GM12891 (cell line): Measurements from ENCODE around the gene FOXL2NB.

Experiments used
- POLR2A ChIP-seq: IDR thresholded peaks from 2 replicates; pipeline ENCODE4 v1.6.1; 2011; ENCODE audit warnings: low read depth, low read length, control low read depth
- POLR2AphosphoS5 ChIP-seq: IDR thresholded peaks from 2 replicates; pipeline ENCODE4 v1.6.1; 2011; ENCODE audit warnings: low read depth, low read length, control low read depth
- POU2F2 ChIP-seq: IDR thresholded peaks from 2 replicates; pipeline ENCODE4 v1.6.1; 2011; ENCODE audit warnings: low read depth, mild to moderate bottlenecking, control low read depth, low read length, moderate library complexity
- SPI1 ChIP-seq: IDR thresholded peaks from 2 replicates; pipeline ENCODE4 v1.6.1; 2011; ENCODE audit warnings: low read depth, low read length, control low read depth

- no peak for TF ChIP-seq POLR2AphosphoS5
- no peak for TF ChIP-seq SPI1
- no peak for TF ChIP-seq POLR2A
- TF ChIP-seq POU2F2 = no peak
Measured at GRCh38 chr3:138935505-138935862, 11.5 kb upstream of the FOXL2NB start.
